PC-9 (cell line): Measurements from ENCODE around the gene MYBPHL. TPM values are rescaled to one million over a fixed set of nuclear protein-coding genes. Genes with fewer than 3 reads are reported as not detected.

Experiments
- BruUV-seq: library from RNA; stranded (reverse); fragments of 400-500 nt; replicated peaks from 2 replicates; lab custom pipeline; 2021; lab: Mats Ljungman, UMichigan
- CTCF ChIA-PET: fragments of 300-600 bp; sonication (Branson Sonifier 250); formaldehyde crosslinking; loops from one replicate; lab custom pipeline; 2022; ENCODE audit warnings: antibody characterized with exemption; lab: Charles Lee
- POLR2A ChIA-PET: fragments of 300-600 bp; sonication (Branson Sonifier 250); formaldehyde crosslinking; loops from one replicate; lab custom pipeline; 2022; ENCODE audit warnings: antibody characterized with exemption; ENCODE audit not compliant: unreplicated experiment; lab: Charles Lee
- DNase-seq, 2 experiments: peaks; one replicate each; pipeline versions ENCODE4 v3.0.0 to v3.0.0-alpha.2; 2015 to 2022; ENCODE audit warnings: mixed read lengths in 1 of 2
- H2AFZ ChIP-seq: fragments of 200-600 bp; sonication (generic); 2 replicates; pipeline ENCODE4 v1.8.1; 2017; ENCODE audit warnings: antibody characterized with exemption
- H3F3A ChIP-seq: fragments of 200-600 bp; sonication (generic); 2 replicates; pipeline ENCODE4 v1.8.1; 2017; ENCODE audit warnings: antibody characterized with exemption, mild to moderate bottlenecking, low read depth; ENCODE audit not compliant: insufficient read depth
- H3K27ac ChIP-seq: fragments of 200-600 bp; sonication (generic); 2 replicates; pipeline ENCODE4 v1.6.1; 2016; ENCODE audit warnings: mixed run types
- H3K27me3 ChIP-seq: fragments of 200-600 bp; sonication (generic); 2 replicates; pipeline ENCODE4 v1.6.1; 2016; ENCODE audit warnings: low read depth, mixed run types; ENCODE audit not compliant: insufficient read depth
- H3K36me3 ChIP-seq: fragments of 200-600 bp; sonication (generic); 2 replicates; pipeline ENCODE4 v1.6.1; 2016; ENCODE audit warnings: low read depth, mixed run types
- H3K4me1 ChIP-seq: fragments of 200-600 bp; sonication (generic); replicated peaks from 2 replicates; pipeline ENCODE4 v1.6.1; 2016; ENCODE audit warnings: mixed run types; ENCODE audit not compliant: insufficient read depth
- H3K4me2 ChIP-seq: fragments of 200-600 bp; sonication (generic); 2 replicates; pipeline ENCODE4 v1.6.1; 2017; ENCODE audit warnings: mixed run types
- H3K4me3 ChIP-seq: fragments of 200-600 bp; sonication (generic); 2 replicates; pipeline ENCODE4 v1.6.1; 2016; ENCODE audit warnings: mixed run types
- H3K79me2 ChIP-seq: fragments of 200-600 bp; sonication (generic); 2 replicates; pipeline ENCODE4 v1.6.1; 2017; ENCODE audit warnings: low read depth, mixed run types
- H3K9me2 ChIP-seq: fragments of 200-600 bp; sonication (generic); 2 replicates; pipeline ENCODE4 v1.8.1; 2017; ENCODE audit warnings: mild to moderate bottlenecking; ENCODE audit not compliant: insufficient read depth
- H3K9me3 ChIP-seq: fragments of 200-600 bp; sonication (generic); 2 replicates; pipeline ENCODE4 v1.8.1; 2016; ENCODE audit warnings: low read depth; ENCODE audit not compliant: insufficient read depth
- H4K20me1 ChIP-seq: fragments of 200-600 bp; sonication (generic); 2 replicates; pipeline ENCODE4 v1.8.1; 2017; ENCODE audit not compliant: insufficient read depth
- CTCF ChIP-seq: fragments of 200-600 bp; sonication (generic); conservative IDR thresholded peaks from 2 replicates; pipeline ENCODE4 v1.6.1; 2017; ENCODE audit warnings: mixed run types, antibody characterized with exemption, mild to moderate bottlenecking, moderate library complexity
- EZH2 ChIP-seq: fragments of 200-600 bp; sonication (generic); IDR thresholded peaks from 2 replicates; pipeline ENCODE4 v1.8.0; 2017; ENCODE audit warnings: antibody characterized with exemption, low read depth
- intact Hi-C: fragments of 100-400 bp; cut with micrococcal nuclease; formaldehyde crosslinking; loops from one replicate; pipeline ENCODE4 v1.10.0; 2022; ENCODE audit not compliant: unreplicated experiment
- total RNA-seq: library from RNA; stranded (reverse); gene quantifications from 2 replicates; pipeline ENCODE4 v1.2.3, GENCODE V29; 2021

The MYBPHL gene
- total RNA-seq, 1 experiment from 2014 or later, result not detected

GRCh38 chr1:109316506-109316905 is 9.7 kb upstream of the MYBPHL start:
- intact Hi-C loops, result no loop called here
- TF ChIP-seq CTCF, result no peak
- no peak for TF ChIP-seq EZH2
- H3K4me3 ChIP-seq, result no peak overlapping the region
- no peaks in the 10 kb centered on the region for H3K36me3 ChIP-seq
- H2AFZ ChIP-seq, result no peak overlapping the region
- no peaks in the 10 kb centered on the region for H3K4me1 ChIP-seq
- no peak for DNase-seq
- POLR2A ChIA-PET, result no interaction called here
- CTCF ChIA-PET, result no interaction called here
- no peaks in the 10 kb centered on the region for H4K20me1 ChIP-seq
- H3K9me3 ChIP-seq, result no peaks in the 10 kb centered on the region
- H3K4me2 ChIP-seq, result no peak overlapping the region
- 0 out of 2 replicates have a peak, but pooled peaks cover 4% of the 10 kb centered on the region for H3K9me2 ChIP-seq
- H3F3A ChIP-seq, result no peaks in the 10 kb centered on the region
- no peak overlapping the region for H3K27ac ChIP-seq
- H3K79me2 ChIP-seq, result no peaks in the 10 kb centered on the region
- H3K27me3 ChIP-seq, result no peaks in the 10 kb centered on the region
- no TSS peak for BruUV-seq

- POLR2A ChIA-PET, result no interaction called here
- H2AFZ ChIP-seq, result no peak overlapping the region
- no peaks in the 10 kb centered on the region for H4K20me1 ChIP-seq
- no peaks in the 10 kb centered on the region for H3K4me1 ChIP-seq
- H3K27ac ChIP-seq, result no peak overlapping the region
- no TSS peak for BruUV-seq
- CTCF ChIA-PET, result no interaction called here
- H3K4me3 ChIP-seq, result no peak overlapping the region
- no peaks in the 10 kb centered on the region for H3K9me2 ChIP-seq
- intact Hi-C loops, result no loop called here
- DNase-seq, result no peak
- TF ChIP-seq CTCF, result no peak
- TF ChIP-seq EZH2, result no peak
- no peaks in the 10 kb centered on the region for H3K36me3 ChIP-seq
- H3K27me3 ChIP-seq, result no peaks in the 10 kb centered on the region
- no peak overlapping the region for H3K4me2 ChIP-seq
- H3K9me3 ChIP-seq, result no peaks in the 10 kb centered on the region
- no peaks in the 10 kb centered on the region for H3F3A ChIP-seq
- H3K79me2 ChIP-seq, result no peaks in the 10 kb centered on the region
These were observed 8.5 kb upstream of the MYBPHL start for GRCh38 chr1:109315288-109315687.

GRCh38 chr1:109314795-109315194 is 8.0 kb upstream of the MYBPHL start:
- Histone ChIP-seq H3F3A (no peaks in the 10 kb centered on the region), H3K79me2 (no peaks in the 10 kb centered on the region), H3K27me3 (no peaks in the 10 kb centered on the region), H3K9me3 (no peaks in the 10 kb centered on the region), H2AFZ (no peak overlapping the region), H4K20me1 (no peaks in the 10 kb centered on the region), H3K4me3 (no peak overlapping the region), H3K27ac (no peak overlapping the region), H3K4me2 (no peak overlapping the region), H3K4me1 (no peaks in the 10 kb centered on the region), H3K9me2 (no peaks in the 10 kb centered on the region), H3K36me3 (no peaks in the 10 kb centered on the region)
- ChIA-PET CTCF (no interaction called here), POLR2A (no interaction called here)
- TF ChIP-seq EZH2 (no peak), CTCF (no peak)
- intact Hi-C loops, result no loop called here
- DNase-seq, result no peak
- BruUV-seq, result no TSS peak
